Measurements from ENCODE around the gene MIPOL1.

DNA sequence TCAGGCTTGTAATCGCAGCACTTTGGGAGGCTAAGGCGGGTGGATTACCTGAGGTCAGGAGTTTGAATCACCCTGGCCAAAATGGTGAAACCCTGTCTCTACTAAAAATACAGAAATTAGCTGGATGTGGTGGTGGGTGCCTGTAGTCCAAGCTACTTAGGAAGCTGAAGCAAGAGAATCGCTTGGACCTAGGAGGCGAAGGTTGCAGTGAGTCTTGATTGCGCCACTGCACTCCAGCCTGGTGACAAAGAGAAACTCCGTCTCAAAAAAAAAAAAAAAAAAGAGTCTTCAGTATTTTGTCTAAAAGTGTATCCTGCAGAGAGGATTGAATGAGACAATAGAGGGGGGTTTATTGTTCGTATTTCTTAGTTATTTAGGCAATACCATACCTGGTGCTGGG is 372.0 kb downstream of the MIPOL1 start:
- TF ChIP-seq, protein P1, sequence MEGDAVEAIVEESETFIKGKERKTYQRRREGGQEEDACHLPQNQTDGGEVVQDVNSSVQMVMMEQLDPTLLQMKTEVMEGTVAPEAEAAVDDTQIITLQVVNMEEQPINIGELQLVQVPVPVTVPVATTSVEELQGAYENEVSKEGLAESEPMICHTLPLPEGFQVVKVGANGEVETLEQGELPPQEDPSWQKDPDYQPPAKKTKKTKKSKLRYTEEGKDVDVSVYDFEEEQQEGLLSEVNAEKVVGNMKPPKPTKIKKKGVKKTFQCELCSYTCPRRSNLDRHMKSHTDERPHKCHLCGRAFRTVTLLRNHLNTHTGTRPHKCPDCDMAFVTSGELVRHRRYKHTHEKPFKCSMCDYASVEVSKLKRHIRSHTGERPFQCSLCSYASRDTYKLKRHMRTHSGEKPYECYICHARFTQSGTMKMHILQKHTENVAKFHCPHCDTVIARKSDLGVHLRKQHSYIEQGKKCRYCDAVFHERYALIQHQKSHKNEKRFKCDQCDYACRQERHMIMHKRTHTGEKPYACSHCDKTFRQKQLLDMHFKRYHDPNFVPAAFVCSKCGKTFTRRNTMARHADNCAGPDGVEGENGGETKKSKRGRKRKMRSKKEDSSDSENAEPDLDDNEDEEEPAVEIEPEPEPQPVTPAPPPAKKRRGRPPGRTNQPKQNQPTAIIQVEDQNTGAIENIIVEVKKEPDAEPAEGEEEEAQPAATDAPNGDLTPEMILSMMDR (IDR thresholded peaks at IDR 0.05), result no peak
- no peak for TF ChIP-seq POLR2A (IDR thresholded peaks at IDR 0.05)
- no peak for TF ChIP-seq EP300 (IDR thresholded peaks at IDR 0.05)

Measured in tibial nerve (tissue), 4 donors.